ENCODE results near the gene FKBP1A.
A peak's percentile ranks its signal among the peaks of the same experiment; 100 is the strongest.

FKBP1A gene

GRCh38 chr20:1330075-1330830 is 62.6 kb downstream of the FKBP1A start:
- no peak for DNase-seq

DNA sequence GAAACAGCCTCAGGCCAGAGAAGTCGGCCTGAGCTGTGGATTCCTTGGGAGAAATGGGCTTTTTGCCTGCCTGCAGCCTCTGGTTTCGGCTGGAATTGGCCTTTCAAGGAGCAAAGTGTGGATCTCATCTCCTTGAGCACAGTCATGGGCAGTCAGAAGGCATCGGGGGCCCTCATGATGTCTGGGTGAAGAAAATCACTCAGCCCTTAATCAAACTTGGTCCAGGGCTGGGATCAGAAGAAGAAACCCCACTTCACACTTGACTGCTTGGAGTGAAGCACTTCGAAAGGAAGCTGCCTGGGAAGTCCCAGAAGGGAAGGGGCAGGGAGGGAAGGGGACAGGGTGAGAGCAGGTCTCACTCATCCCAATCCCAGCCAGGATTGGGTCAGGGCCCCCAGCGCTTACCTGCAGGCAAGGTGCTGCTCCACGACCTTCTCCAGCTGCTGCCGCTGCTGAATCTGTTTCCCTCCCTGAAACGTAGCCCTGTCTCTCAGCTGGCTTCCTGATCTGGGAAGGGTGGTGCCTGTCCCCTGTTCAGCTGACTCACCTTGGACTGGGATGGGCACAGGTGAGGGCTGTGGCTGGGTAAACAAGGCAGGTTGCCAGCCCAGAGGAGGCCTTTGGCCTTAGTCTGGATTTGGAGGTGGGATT is 64.0 kb downstream of the FKBP1A start, which contains the start of gene SDCBP2:
SDCBP2 (minus strand) TSS at position 460 of the 651 bp plus-strand sequence. CDS start 8,723 bp downstream, outside the sequence.
- DNase-seq, result no peak

DNA sequence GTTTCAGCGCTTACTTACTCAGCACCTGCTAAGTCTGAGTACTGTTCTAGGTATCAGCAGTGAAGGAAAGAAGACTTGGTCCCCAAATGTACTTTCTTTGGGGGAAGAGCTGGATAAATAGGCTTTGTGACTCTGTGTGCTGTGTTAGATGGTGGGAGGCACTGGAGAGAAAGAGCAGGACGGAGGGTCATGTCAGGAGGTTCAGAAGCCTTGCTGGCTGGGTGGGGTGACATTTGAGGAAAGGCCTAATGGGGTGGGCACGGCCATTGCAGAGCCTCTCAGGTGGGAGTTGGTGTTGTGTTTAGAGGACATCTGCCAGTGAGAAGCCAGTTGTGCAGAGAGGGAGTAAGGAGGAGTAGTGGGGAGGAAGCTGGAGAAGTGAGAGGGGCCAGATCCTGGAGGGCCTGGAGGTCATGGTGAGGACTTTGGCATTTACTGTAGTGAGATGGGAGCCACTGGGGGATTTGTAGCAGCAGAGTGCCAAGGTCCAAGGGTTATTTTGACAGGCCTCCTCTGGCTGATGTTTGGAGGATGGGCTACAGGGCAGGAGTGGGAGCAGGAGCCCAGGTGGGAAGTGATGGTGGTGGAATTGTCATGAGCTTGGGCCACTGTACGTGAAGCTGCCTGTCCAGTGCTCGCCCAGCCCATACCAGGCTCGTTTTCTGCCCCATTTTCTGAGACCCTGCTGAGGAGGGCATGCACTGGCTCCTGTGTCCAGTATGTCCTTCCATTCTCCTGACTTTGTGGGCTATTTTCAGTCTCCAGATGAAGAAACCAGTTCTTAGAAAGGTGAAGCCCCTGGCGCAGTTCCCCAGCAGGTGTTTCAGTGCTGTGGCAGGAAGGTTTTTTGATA is 64.8 kb downstream of the FKBP1A start:
- DNase-seq, result no peak

DNA sequence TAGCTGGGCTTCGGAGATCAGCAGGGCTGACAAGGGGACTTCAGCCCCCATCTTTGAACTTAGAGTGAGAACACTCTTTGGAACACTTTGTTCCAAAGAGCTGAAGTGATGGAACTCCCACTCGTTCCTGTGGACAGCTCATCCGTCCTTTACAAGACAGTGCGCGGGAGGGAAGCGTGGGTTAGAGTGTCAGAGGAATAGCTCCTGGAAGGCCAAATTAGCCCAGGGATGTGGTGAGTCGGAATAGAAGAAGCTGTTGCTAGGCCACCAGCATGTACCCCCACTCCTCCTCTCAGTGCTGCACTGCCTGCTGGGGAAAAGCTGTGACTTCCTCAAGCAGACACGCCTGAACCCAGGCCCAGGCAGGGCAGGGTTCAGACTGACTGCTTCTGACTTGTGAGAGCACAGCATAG is 65.6 kb downstream of the FKBP1A start:
- DNase-seq, result no peak

- DNase-seq, result no peak
These were observed 66.6 kb downstream of the FKBP1A start for GRCh38 chr20:1326031-1326930.

DNA sequence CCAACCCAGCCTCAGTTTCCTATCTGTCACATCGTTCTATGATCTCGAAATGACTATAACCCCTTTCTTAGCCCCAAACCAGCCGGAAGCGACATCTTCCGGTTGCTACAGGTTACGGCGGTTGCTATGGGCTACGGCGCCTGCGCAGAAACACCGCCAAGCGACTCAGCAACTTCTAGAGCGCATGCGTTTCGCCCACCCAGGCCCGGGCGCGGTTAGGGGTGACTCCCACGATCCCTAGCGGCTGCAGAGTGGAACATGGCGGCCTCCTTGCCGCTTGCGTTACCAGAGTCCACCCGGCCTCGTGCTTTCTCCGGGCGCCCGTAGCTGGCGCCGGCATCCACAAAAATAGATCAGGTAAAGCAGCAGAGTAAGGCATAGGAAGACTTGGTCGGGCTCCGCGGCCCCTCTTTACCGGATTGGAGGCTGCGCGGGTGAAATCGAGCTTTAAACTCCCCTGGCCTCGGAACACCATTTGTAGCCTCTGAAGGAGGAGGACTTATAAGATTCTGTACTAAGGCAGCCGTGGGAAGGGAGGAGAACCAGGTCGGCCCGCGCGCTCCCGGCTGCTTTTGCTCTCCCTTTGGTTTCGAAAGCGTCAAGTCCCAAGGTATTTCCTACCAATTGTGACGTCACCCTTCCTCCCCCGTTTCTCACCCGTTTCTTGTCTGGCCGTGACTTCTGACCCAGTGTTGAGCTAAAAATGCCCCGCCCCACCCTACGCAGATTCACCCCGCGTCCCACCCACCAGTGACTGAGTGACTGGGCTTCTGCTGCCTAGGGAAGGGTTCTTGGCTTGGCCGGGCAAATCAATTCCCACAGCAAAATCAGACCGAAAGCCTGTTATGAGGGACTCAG is 67.5 kb downstream of the FKBP1A start:
- peak; percentile 99 for DNase-seq

- DNase-seq, result peak; percentile 30
These were observed 68.2 kb downstream of the FKBP1A start for GRCh38 chr20:1324598-1325172.

- DNase-seq, result no peak
These were observed 68.8 kb downstream of the FKBP1A start for GRCh38 chr20:1323830-1324597.

- no peak for DNase-seq
These were observed 69.6 kb downstream of the FKBP1A start for GRCh38 chr20:1323256-1323655.

GRCh38 chr20:1322511-1323245 is 70.2 kb downstream of the FKBP1A start:
- DNase-seq, result no peak

DNA sequence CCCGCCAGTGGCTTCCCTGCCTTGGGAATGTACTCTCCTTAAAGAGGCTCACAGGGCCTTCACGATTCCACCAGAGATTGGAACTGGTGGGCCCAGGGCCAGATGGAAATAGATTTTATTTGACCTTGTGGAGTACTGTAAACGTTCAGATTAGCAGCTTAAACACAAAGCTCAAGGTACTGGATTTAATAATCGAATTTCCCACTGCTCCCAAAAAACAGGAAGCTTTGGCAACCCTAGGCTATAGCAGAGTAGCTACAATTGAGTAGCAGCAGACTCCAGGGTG is 71.3 kb downstream of the FKBP1A start:
- no peak for DNase-seq

DNA sequence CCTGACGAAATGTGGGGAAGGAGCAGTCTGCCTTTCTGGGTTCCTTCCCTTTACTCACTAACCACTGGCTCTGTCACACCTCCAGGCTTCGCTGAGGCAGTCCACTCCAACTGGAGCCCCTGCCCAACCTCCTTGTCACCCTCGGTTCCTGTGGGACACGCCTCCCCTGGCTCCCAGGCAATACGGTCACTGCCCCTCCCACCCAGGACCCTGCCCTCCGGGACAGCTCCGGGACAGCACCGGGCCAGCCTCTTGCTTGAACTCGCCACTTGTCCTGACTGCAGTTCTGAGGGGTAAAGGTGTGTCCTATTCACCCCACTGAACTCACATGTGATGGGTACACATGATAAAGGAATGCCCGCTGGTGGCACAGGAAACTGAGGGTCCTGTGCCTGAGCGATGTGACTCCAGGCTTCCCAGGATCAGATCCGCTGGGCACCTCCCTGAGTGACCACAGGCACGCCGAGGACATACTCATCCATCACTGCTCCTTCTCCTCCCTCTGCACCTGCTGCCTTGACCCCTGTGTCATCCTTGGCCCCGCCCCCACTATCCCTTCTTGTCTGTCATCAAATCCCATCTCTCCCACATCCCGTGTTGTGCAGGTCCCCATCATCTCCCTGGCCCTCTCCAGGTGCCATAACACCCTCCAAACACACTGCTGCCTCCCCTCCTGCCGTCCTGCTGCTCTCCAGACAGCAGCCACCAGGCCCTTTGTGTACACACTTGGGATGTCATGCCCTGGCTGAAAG is 71.8 kb downstream of the FKBP1A start:
- DNase-seq, result no peak

DNA sequence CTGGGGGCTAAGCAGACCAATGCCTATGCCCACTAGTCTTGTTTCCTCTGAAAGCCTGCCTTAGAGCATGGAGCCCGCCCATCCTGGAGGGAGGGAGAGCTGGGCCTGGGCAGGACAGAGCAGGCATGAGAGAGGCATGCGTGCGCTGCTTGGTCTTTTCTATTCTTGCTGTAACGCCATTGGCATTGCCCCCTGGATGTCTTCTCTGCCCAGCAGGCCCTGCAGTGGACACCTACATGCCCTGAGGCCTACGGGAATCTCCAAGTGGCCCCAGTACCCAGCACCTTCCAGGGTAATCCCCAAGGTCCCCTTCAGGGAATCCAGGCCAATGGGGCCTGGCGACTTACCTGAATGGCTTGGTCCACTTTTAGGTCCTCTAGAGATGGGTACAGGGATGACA is 72.8 kb downstream of the FKBP1A start:
- no peak for DNase-seq

DNA sequence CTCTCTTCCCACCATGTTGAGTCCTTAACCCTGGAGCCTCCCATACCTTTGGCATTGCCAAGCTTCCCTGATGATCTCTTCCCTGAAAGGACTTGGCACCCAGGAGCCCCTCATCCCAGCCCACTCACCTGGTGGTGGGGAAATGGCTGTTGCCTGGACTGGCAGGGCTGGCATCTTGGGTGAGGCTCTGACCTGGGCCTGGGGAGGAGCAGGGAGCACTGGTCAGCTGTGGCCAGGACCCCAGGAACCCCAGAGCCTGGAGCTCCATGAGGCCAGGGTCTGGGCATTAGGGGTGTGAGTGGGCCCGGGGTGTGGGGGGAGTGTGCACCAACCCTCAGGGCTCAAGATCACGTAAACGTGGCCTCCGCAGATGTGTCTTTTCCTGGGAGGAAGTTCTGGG is 73.4 kb downstream of the FKBP1A start:
- DNase-seq, result no peak

- no peak for DNase-seq
These were observed 73.8 kb downstream of the FKBP1A start for GRCh38 chr20:1319051-1319450.

All from effector CD4-positive, alpha-beta T cell (primary cell).